ENCODE results near the gene TCHHL1. TPM values are rescaled to one million over a fixed set of nuclear protein-coding genes. Genes with fewer than 3 reads are reported as not detected.
A peak's percentile ranks its signal among the peaks of the same experiment; 100 is the strongest.

The TCHHL1 gene
- total and polyA plus RNA-seq, 9 of the 15 experiments (the other 6 are each of a cell fraction or from before 2014, with no cell fraction given): not detected

GRCh38 chr1:152036267-152037216 lies 52.3 kb downstream of the TCHHL1 start, which contains the start of gene S100A11 (continued):
- TF ChIP-seq, protein P1, sequence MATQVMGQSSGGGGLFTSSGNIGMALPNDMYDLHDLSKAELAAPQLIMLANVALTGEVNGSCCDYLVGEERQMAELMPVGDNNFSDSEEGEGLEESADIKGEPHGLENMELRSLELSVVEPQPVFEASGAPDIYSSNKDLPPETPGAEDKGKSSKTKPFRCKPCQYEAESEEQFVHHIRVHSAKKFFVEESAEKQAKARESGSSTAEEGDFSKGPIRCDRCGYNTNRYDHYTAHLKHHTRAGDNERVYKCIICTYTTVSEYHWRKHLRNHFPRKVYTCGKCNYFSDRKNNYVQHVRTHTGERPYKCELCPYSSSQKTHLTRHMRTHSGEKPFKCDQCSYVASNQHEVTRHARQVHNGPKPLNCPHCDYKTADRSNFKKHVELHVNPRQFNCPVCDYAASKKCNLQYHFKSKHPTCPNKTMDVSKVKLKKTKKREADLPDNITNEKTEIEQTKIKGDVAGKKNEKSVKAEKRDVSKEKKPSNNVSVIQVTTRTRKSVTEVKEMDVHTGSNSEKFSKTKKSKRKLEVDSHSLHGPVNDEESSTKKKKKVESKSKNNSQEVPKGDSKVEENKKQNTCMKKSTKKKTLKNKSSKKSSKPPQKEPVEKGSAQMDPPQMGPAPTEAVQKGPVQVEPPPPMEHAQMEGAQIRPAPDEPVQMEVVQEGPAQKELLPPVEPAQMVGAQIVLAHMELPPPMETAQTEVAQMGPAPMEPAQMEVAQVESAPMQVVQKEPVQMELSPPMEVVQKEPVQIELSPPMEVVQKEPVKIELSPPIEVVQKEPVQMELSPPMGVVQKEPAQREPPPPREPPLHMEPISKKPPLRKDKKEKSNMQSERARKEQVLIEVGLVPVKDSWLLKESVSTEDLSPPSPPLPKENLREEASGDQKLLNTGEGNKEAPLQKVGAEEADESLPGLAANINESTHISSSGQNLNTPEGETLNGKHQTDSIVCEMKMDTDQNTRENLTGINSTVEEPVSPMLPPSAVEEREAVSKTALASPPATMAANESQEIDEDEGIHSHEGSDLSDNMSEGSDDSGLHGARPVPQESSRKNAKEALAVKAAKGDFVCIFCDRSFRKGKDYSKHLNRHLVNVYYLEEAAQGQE (IDR thresholded peaks at IDR 0.05; ENCODE audit: borderline replicate concordance): no peak
- TF ChIP-seq, protein P1 (CRISPR knock-in tag; IDR thresholded peaks at IDR 0.05; ENCODE audit: low read depth): 0 out of 2 replicates have a peak, but pooled peaks have one; percentile 31
- 0 out of 2 replicates have a peak, but pooled peaks have one; percentile 34 for TF ChIP-seq RHOXF2B (CRISPR knock-in tag; conservative IDR thresholded peaks at IDR 0.05)
- TF ChIP-seq, protein P2, sequence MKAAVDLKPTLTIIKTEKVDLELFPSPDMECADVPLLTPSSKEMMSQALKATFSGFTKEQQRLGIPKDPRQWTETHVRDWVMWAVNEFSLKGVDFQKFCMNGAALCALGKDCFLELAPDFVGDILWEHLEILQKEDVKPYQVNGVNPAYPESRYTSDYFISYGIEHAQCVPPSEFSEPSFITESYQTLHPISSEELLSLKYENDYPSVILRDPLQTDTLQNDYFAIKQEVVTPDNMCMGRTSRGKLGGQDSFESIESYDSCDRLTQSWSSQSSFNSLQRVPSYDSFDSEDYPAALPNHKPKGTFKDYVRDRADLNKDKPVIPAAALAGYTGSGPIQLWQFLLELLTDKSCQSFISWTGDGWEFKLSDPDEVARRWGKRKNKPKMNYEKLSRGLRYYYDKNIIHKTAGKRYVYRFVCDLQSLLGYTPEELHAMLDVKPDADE (conservative IDR thresholded peaks at IDR 0.05; ENCODE audit: control insufficient read depth, low read depth, low read length): 0 out of 2 replicates have a peak, but pooled peaks have one; percentile 30
- TF ChIP-seq GATAD2A (IDR thresholded peaks at IDR 0.05): 0 out of 2 replicates have a peak, but pooled peaks have one; percentile 20
- TF ChIP-seq RFX1 (IDR thresholded peaks at IDR 0.05): peak; percentile 50; the same call in 1 of the 2 replicates
- peak; percentile 72 for TF ChIP-seq PHF8 (IDR thresholded peaks at IDR 0.05; ENCODE audit: borderline replicate concordance, low read length)
- TF ChIP-seq HSF4 (CRISPR knock-in tag; IDR thresholded peaks at IDR 0.05; ENCODE audit: borderline replicate concordance): 0 out of 2 replicates have a peak, but pooled peaks have one; percentile 20
- TF ChIP-seq, protein P3, sequence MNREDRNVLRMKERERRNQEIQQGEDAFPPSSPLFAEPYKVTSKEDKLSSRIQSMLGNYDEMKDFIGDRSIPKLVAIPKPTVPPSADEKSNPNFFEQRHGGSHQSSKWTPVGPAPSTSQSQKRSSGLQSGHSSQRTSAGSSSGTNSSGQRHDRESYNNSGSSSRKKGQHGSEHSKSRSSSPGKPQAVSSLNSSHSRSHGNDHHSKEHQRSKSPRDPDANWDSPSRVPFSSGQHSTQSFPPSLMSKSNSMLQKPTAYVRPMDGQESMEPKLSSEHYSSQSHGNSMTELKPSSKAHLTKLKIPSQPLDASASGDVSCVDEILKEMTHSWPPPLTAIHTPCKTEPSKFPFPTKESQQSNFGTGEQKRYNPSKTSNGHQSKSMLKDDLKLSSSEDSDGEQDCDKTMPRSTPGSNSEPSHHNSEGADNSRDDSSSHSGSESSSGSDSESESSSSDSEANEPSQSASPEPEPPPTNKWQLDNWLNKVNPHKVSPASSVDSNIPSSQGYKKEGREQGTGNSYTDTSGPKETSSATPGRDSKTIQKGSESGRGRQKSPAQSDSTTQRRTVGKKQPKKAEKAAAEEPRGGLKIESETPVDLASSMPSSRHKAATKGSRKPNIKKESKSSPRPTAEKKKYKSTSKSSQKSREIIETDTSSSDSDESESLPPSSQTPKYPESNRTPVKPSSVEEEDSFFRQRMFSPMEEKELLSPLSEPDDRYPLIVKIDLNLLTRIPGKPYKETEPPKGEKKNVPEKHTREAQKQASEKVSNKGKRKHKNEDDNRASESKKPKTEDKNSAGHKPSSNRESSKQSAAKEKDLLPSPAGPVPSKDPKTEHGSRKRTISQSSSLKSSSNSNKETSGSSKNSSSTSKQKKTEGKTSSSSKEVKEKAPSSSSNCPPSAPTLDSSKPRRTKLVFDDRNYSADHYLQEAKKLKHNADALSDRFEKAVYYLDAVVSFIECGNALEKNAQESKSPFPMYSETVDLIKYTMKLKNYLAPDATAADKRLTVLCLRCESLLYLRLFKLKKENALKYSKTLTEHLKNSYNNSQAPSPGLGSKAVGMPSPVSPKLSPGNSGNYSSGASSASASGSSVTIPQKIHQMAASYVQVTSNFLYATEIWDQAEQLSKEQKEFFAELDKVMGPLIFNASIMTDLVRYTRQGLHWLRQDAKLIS (CRISPR knock-in tag; IDR thresholded peaks at IDR 0.05): peak; percentile 28; the same call in 1 of the 2 replicates
- TF ChIP-seq ELF1 (tag; IDR thresholded peaks at IDR 0.05): peak; percentile 83
- TF ChIP-seq EP400 (IDR thresholded peaks at IDR 0.05): peak; percentile 75
- no peak for TF ChIP-seq STAT5A (IDR thresholded peaks at IDR 0.05; ENCODE audit: borderline replicate concordance, low read length)
- peak; percentile 68 for TF ChIP-seq GABPA (tag; conservative IDR thresholded peaks at IDR 0.05; ENCODE audit: low read depth)
